ENCODE measurements around the gene WDR33. TPM values are rescaled to one million over a fixed set of nuclear protein-coding genes. Genes with fewer than 3 reads are reported as not detected.

Gene WDR33
- total and polyA plus RNA-seq, 2 of the 13 experiments (the other 11 are each of a cell fraction or from before 2014, with no cell fraction given): 54.9 to 78.2 TPM

GRCh38 chr2:127702395-127703009, 108.5 kb downstream of the WDR33 start (continued):
- TF ChIP-seq, protein P1, sequence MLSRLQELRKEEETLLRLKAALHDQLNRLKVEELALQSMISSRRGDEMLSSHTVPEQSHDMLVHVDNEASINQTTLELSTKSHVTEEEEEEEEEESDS (CRISPR knock-in tag; IDR thresholded peaks at IDR 0.05; ENCODE audit: borderline replicate concordance): 0 out of 2 replicates have a peak, but pooled peaks have one; percentile 46
- TF ChIP-seq NKX3-1 (CRISPR knock-in tag; IDR thresholded peaks at IDR 0.05): 0 out of 2 replicates have a peak, but pooled peaks have one; percentile 15
- no peak for TF ChIP-seq ZBTB46 (CRISPR knock-in tag; IDR thresholded peaks at IDR 0.05; ENCODE audit: borderline replicate concordance)
- TF ChIP-seq ZKSCAN1 (IDR thresholded peaks at IDR 0.05; ENCODE audit: low read length): no peak
- TF ChIP-seq, protein P2, sequence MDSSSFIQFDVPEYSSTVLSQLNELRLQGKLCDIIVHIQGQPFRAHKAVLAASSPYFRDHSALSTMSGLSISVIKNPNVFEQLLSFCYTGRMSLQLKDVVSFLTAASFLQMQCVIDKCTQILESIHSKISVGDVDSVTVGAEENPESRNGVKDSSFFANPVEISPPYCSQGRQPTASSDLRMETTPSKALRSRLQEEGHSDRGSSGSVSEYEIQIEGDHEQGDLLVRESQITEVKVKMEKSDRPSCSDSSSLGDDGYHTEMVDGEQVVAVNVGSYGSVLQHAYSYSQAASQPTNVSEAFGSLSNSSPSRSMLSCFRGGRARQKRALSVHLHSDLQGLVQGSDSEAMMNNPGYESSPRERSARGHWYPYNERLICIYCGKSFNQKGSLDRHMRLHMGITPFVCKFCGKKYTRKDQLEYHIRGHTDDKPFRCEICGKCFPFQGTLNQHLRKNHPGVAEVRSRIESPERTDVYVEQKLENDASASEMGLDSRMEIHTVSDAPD (CRISPR knock-in tag; IDR thresholded peaks at IDR 0.05): no peak
- no peak for TF ChIP-seq ZMYM4 (CRISPR knock-in tag; IDR thresholded peaks at IDR 0.05)
- no peak for TF ChIP-seq RORA (CRISPR knock-in tag; IDR thresholded peaks at IDR 0.05)
- TF ChIP-seq E2F5 (CRISPR knock-in tag; conservative IDR thresholded peaks at IDR 0.05): no peak
- no peak for TF ChIP-seq FOSL1 (CRISPR knock-in tag; IDR thresholded peaks at IDR 0.05; ENCODE audit: borderline replicate concordance)
- no peak for TF ChIP-seq ZNF605 (CRISPR knock-in tag; IDR thresholded peaks at IDR 0.05)
- TF ChIP-seq ZFP82 (CRISPR knock-in tag; IDR thresholded peaks at IDR 0.05; ENCODE audit: borderline replicate concordance): 0 out of 2 replicates have a peak, but pooled peaks have one; percentile 54
- TF ChIP-seq ERF (CRISPR knock-in tag; IDR thresholded peaks at IDR 0.05): no peak
- TF ChIP-seq, protein P3, sequence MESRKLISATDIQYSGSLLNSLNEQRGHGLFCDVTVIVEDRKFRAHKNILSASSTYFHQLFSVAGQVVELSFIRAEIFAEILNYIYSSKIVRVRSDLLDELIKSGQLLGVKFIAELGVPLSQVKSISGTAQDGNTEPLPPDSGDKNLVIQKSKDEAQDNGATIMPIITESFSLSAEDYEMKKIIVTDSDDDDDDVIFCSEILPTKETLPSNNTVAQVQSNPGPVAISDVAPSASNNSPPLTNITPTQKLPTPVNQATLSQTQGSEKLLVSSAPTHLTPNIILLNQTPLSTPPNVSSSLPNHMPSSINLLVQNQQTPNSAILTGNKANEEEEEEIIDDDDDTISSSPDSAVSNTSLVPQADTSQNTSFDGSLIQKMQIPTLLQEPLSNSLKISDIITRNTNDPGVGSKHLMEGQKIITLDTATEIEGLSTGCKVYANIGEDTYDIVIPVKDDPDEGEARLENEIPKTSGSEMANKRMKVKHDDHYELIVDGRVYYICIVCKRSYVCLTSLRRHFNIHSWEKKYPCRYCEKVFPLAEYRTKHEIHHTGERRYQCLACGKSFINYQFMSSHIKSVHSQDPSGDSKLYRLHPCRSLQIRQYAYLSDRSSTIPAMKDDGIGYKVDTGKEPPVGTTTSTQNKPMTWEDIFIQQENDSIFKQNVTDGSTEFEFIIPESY (CRISPR knock-in tag; IDR thresholded peaks at IDR 0.05): peak; percentile 31; the same call in 1 of the 2 replicates
- peak; percentile 47; the same call in 1 of the 2 replicates for TF ChIP-seq ZNF878 (CRISPR knock-in tag; IDR thresholded peaks at IDR 0.05)
- TF ChIP-seq, protein P4, sequence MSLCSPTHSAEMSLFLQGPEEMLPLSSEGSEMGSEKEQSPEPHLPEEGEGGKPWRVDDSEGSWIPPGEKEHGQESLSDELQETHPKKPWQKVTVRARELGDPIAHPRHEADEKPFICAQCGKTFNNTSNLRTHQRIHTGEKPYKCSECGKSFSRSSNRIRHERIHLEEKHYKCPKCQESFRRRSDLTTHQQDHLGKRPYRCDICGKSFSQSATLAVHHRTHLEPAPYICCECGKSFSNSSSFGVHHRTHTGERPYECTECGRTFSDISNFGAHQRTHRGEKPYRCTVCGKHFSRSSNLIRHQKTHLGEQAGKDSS (CRISPR knock-in tag; IDR thresholded peaks at IDR 0.05; ENCODE audit: borderline replicate concordance, low read depth): no peak
- no peak for TF ChIP-seq CC2D1A (CRISPR knock-in tag; IDR thresholded peaks at IDR 0.05)
- no peak for TF ChIP-seq RARG (CRISPR knock-in tag; IDR thresholded peaks at IDR 0.05; ENCODE audit: low read depth)
- 0 out of 2 replicates have a peak, but pooled peaks have one; percentile 7 for TF ChIP-seq BCL6 (CRISPR knock-in tag; IDR thresholded peaks at IDR 0.05)
- 0 out of 2 replicates have a peak, but pooled peaks have one; percentile 14 for TF ChIP-seq ZNF589 (CRISPR knock-in tag; conservative IDR thresholded peaks at IDR 0.05)
- no peak for TF ChIP-seq SP5 (CRISPR knock-in tag; IDR thresholded peaks at IDR 0.05; ENCODE audit: borderline replicate concordance, low read depth)
- TF ChIP-seq ZNF841 (CRISPR knock-in tag; IDR thresholded peaks at IDR 0.05; ENCODE audit: borderline replicate concordance): no peak
- peak; percentile 23; the same call in 1 of the 2 replicates for TF ChIP-seq ZNF670 (CRISPR knock-in tag; IDR thresholded peaks at IDR 0.05; ENCODE audit: borderline replicate concordance)
- TF ChIP-seq SMYD3 (CRISPR knock-in tag; IDR thresholded peaks at IDR 0.05): peak; percentile 62; the same call in 1 of the 2 replicates
- TF ChIP-seq GATAD1 (CRISPR knock-in tag; IDR thresholded peaks at IDR 0.05): no peak
